OCI-LY3 (cell line): ENCODE data around the gene DNM3.

ENCODE experiments used
- H2AFZ ChIP-seq: fragments of 200-600, 300-600 bp; shearing (Covaris generic); 2 replicates; pipeline ENCODE4 v1.6.0; 2014; ENCODE audit warnings: antibody characterized with exemption, low read depth, low read length
- H3K27ac ChIP-seq: fragments of 200-600, 300-600 bp; sonication (generic); 2 replicates; pipeline ENCODE4 v1.5.1; 2014; ENCODE audit warnings: mild to moderate bottlenecking, low read length, moderate library complexity, mixed read lengths
- H3K27me3 ChIP-seq: fragments of 200-600, 300-600 bp; sonication (generic); 2 replicates; pipeline ENCODE4 v1.6.1; 2014; ENCODE audit warnings: low read depth, low read length, mixed read lengths
- H3K36me3 ChIP-seq: fragments of 200-600, 300-600 bp; sonication (generic); replicated peaks from 2 replicates; pipeline ENCODE3; 2014; ENCODE audit warnings: low read depth, low read length, mixed read lengths
- H3K4me1 ChIP-seq: fragments of 300-600, 200-600 bp; sonication (generic); 2 replicates; pipeline ENCODE4 v1.6.1; 2014; ENCODE audit warnings: low read length, mixed read lengths
- H3K4me2 ChIP-seq: fragments of 200-600, 300-600 bp; sonication (generic); 2 replicates; pipeline ENCODE4 v1.6.1; 2014; ENCODE audit warnings: low read length, mixed read lengths
- H3K4me3 ChIP-seq: fragments of 300-600, 200-600 bp; sonication (generic); 2 replicates; pipeline ENCODE4 v1.5.1; 2014; ENCODE audit warnings: antibody characterized with exemption, mild to moderate bottlenecking, low read length, moderate library complexity
- H3K79me2 ChIP-seq: fragments of 300-600, 200-600 bp; shearing (Covaris generic); 2 replicates; pipeline ENCODE4 v1.6.1; 2014; ENCODE audit warnings: mild to moderate bottlenecking, low read length, mixed read lengths
- H3K9ac ChIP-seq: fragments of 300-600, 200-600 bp; shearing (Covaris generic); 2 replicates; pipeline ENCODE4 v1.6.0; 2014; ENCODE audit warnings: mild to moderate bottlenecking, low read length, moderate library complexity
- H3K9me3 ChIP-seq: fragments of 200-600, 300-600 bp; shearing (Covaris generic); 2 replicates; pipeline ENCODE4 v1.6.1; 2014; ENCODE audit warnings: low read length, mixed read lengths; ENCODE audit not compliant: insufficient read depth
- H4K20me1 ChIP-seq: fragments of 200-600, 300-600 bp; sonication (generic); 2 replicates; pipeline ENCODE4 v1.6.1; 2016; ENCODE audit warnings: low read length, mixed read lengths; ENCODE audit not compliant: insufficient read depth
- CTCF ChIP-seq: fragments of 200-600, 300-600 bp; sonication (generic); IDR thresholded peaks from 2 replicates; pipeline ENCODE4 v1.5.1; 2014; ENCODE audit warnings: antibody characterized with exemption, low read length, low read depth
- EZH2phosphoT487 ChIP-seq: fragments of 200-600 bp; shearing (Covaris generic); IDR thresholded peaks from 2 replicates; pipeline ENCODE4 v1.6.1; 2018; ENCODE audit warnings: antibody characterized with exemption, mixed run types, low read depth

The DNM3 gene

GRCh38 chr1:172456344-172456769 lies 615.1 kb downstream of the DNM3 start:
- Histone ChIP-seq H3K9ac (no peak overlapping the region), H3K36me3 (no peaks in the 10 kb centered on the region), H3K4me3 (no peak overlapping the region), H3K9me3 (no peaks in the 10 kb centered on the region), H3K27ac (no peak overlapping the region), H3K27me3 (peaks cover 7% of the 10 kb centered on the region; the same call in 1 of the 2 replicates), H3K4me1 (no peaks in the 10 kb centered on the region), H2AFZ (no peak overlapping the region), H3K79me2 (no peaks in the 10 kb centered on the region), H4K20me1 (no peaks in the 10 kb centered on the region), H3K4me2 (no peak overlapping the region)
- TF ChIP-seq CTCF, result no peak
- no peak for TF ChIP-seq EZH2phosphoT487

GRCh38 chr1:172457479-172458130 lies 616.3 kb downstream of the DNM3 start:
- Histone ChIP-seq H3K27me3 (peaks cover 7% of the 10 kb centered on the region; the same call in 1 of the 2 replicates), H3K4me3 (no peak overlapping the region), H3K27ac (no peak overlapping the region), H3K9me3 (no peaks in the 10 kb centered on the region), H3K36me3 (no peaks in the 10 kb centered on the region), H3K4me1 (no peaks in the 10 kb centered on the region), H3K79me2 (no peaks in the 10 kb centered on the region), H3K9ac (no peak overlapping the region), H3K4me2 (no peak overlapping the region), H2AFZ (no peak overlapping the region), H4K20me1 (no peaks in the 10 kb centered on the region)
- TF ChIP-seq EZH2phosphoT487 (no peak), CTCF (no peak)

GRCh38 chr1:172460177-172460576 lies 618.9 kb downstream of the DNM3 start:
- Histone ChIP-seq H3K4me1 (no peaks in the 10 kb centered on the region), H3K27ac (no peak overlapping the region), H3K36me3 (no peaks in the 10 kb centered on the region), H3K27me3 (peaks cover 7% of the 10 kb centered on the region; the same call in 1 of the 2 replicates), H3K9ac (no peak overlapping the region), H3K4me2 (no peak overlapping the region), H2AFZ (no peak overlapping the region), H3K9me3 (no peaks in the 10 kb centered on the region), H3K4me3 (no peak overlapping the region), H4K20me1 (no peaks in the 10 kb centered on the region), H3K79me2 (no peaks in the 10 kb centered on the region)
- TF ChIP-seq EZH2phosphoT487, result no peak
- TF ChIP-seq CTCF, result no peak

- Histone ChIP-seq H3K27me3 (peaks cover 7% of the 10 kb centered on the region; the same call in 1 of the 2 replicates), H3K27ac (no peak overlapping the region), H4K20me1 (no peaks in the 10 kb centered on the region), H2AFZ (no peak overlapping the region), H3K9me3 (no peaks in the 10 kb centered on the region), H3K4me3 (no peak overlapping the region), H3K36me3 (no peaks in the 10 kb centered on the region), H3K4me1 (no peaks in the 10 kb centered on the region), H3K9ac (no peak overlapping the region), H3K79me2 (no peaks in the 10 kb centered on the region), H3K4me2 (no peak overlapping the region)
- TF ChIP-seq CTCF (no peak), EZH2phosphoT487 (no peak)
Measured at GRCh38 chr1:172460887-172461315, 619.6 kb downstream of the DNM3 start.
